Measurements from ENCODE around the gene AFAP1L2.

Gene AFAP1L2

GRCh38 chr10:114279289-114279688 is 125.0 kb downstream of the AFAP1L2 start:
- no peak overlapping the region for H3K27ac ChIP-seq
- TF ChIP-seq CTCF (conservative IDR thresholded peaks at IDR 0.05): no peak

- TF ChIP-seq CTCF (conservative IDR thresholded peaks at IDR 0.05): no peak
- H3K27ac ChIP-seq: no peak overlapping the region
These were observed 125.5 kb downstream of the AFAP1L2 start for GRCh38 chr10:114278884-114279191.

- no peak overlapping the region for H3K27ac ChIP-seq
- TF ChIP-seq CTCF (conservative IDR thresholded peaks at IDR 0.05): no peak
These were observed 126.0 kb downstream of the AFAP1L2 start for GRCh38 chr10:114278140-114278883.

- TF ChIP-seq CTCF (conservative IDR thresholded peaks at IDR 0.05): no peak
- no peak overlapping the region for H3K27ac ChIP-seq
These were observed 127.6 kb downstream of the AFAP1L2 start for GRCh38 chr10:114276671-114277070.

GRCh38 chr10:114276066-114276465 is 128.2 kb downstream of the AFAP1L2 start:
- no peak overlapping the region for H3K27ac ChIP-seq
- no peak for TF ChIP-seq CTCF (conservative IDR thresholded peaks at IDR 0.05)

GRCh38 chr10:114274616-114275453 is 129.5 kb downstream of the AFAP1L2 start:
- H3K27ac ChIP-seq: no peak overlapping the region

More at GRCh38 chr10:114274616-114275453, 129.5 kb downstream of the AFAP1L2 start:
- TF ChIP-seq CTCF (conservative IDR thresholded peaks at IDR 0.05): no peak

Measured in VCaP (cell line).